NCI-H1694 (cell line): Measurements from ENCODE around the gene THRA.
A peak's percentile ranks its signal among the peaks of the same experiment; 100 is the strongest.
"Not testable (repeated sequence)": the region's sequence is repeated elsewhere in the genome, so short reads cannot be mapped to it uniquely, and the experiment has no call there.

Experiments
- DNase-seq: peaks from one replicate; lab custom pipeline; 2025; lab: John Stamatoyannopoulos, UW

Gene THRA

GRCh38 chr17:40113110-40113906 is 50.5 kb downstream of the THRA start:
- peak; percentile 98 for DNase-seq

GRCh38 chr17:40113907-40114245 is 51.1 kb downstream of the THRA start:
- no peak for DNase-seq

- DNase-seq, result no peak
Measured at GRCh38 chr17:40115101-40115436, 52.3 kb downstream of the THRA start.

GRCh38 chr17:40121181-40122135 is 58.7 kb downstream of the THRA start, which contains the start of gene MSL1:
Gene MSL1, plus strand, starts transcription at chr17:40121971. Its CDS starts 642 bp downstream, at chr17:40122613.
- DNase-seq, result peak; percentile 48

GRCh38 chr17:40122136-40122998 is 59.6 kb downstream of the THRA start:
- no peak for DNase-seq

- peak; percentile 53 for DNase-seq
Measured at GRCh38 chr17:40122999-40123810, 60.4 kb downstream of the THRA start.

GRCh38 chr17:40123811-40124114 is 61.0 kb downstream of the THRA start:
- DNase-seq, result no peak

- no peak for DNase-seq
Measured at GRCh38 chr17:40124279-40125141, 61.7 kb downstream of the THRA start.

GRCh38 chr17:40129498-40129897 is 66.7 kb downstream of the THRA start:
- DNase-seq, result no peak

- DNase-seq, result no peak
Measured at GRCh38 chr17:40130352-40131042, 67.7 kb downstream of the THRA start.

GRCh38 chr17:40134184-40134583 is 71.4 kb downstream of the THRA start:
- no peak for DNase-seq

- no peak for DNase-seq
Measured at GRCh38 chr17:40135817-40136216, 73.1 kb downstream of the THRA start.

- no peak for DNase-seq
Measured at GRCh38 chr17:40139566-40140058, 76.8 kb downstream of the THRA start.

GRCh38 chr17:40143166-40143565 is 80.4 kb downstream of the THRA start:
- not testable (repeated sequence) for DNase-seq
